T-helper 1 cell (primary cell): ENCODE measurements around the gene ST6GALNAC3.
"Not testable (repeated sequence)": the region's sequence is repeated elsewhere in the genome, so short reads cannot be mapped to it uniquely, and the experiment has no call there.

ENCODE experiments used
- DNase-seq, 5 donors: peaks; one replicate each; pipeline ENCODE4 v3.0.0-alpha.2; 2012 to 2020
- total RNA-seq, 4 donors: gene quantifications; one replicate each; lab custom pipeline; 2026; lab: John Stamatoyannopoulos, UW

ST6GALNAC3 gene
- 0.24 to 2.1 (median 1.2) reads per million in 4 donors for total RNA-seq

GRCh38 chr1:76074321-76075187 is at the start of gene ST6GALNAC3:
ST6GALNAC3 (plus strand) TSS chr1:76074746.
- peak; percentile 49 to 77 (median 60) for DNase-seq

DNA sequence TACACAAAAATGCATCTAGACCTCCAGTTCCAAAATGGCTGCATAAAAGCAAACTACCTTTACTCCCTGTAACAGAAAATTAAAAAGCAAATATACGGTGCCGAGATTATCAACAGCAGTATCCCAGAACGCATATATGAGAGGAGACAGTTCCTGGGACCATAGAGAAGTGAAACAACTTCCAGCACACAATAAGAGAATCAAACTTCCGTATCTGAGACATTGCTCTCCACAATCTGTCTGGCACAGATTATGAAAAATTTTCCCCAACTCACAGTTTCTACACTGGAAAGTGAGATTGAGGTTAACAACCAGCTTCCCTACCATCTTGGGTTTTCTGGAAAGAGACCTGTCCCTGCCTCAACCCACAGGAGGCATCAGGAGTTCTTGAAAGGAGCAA is 47.2 kb upstream of the ST6GALNAC3 start:
- DNase-seq: no peak

- DNase-seq: no peak
Measured at GRCh38 chr1:76029331-76029730, 45.2 kb upstream of the ST6GALNAC3 start.

GRCh38 chr1:76031496-76031895 is 43.0 kb upstream of the ST6GALNAC3 start:
- no peak for DNase-seq

DNA sequence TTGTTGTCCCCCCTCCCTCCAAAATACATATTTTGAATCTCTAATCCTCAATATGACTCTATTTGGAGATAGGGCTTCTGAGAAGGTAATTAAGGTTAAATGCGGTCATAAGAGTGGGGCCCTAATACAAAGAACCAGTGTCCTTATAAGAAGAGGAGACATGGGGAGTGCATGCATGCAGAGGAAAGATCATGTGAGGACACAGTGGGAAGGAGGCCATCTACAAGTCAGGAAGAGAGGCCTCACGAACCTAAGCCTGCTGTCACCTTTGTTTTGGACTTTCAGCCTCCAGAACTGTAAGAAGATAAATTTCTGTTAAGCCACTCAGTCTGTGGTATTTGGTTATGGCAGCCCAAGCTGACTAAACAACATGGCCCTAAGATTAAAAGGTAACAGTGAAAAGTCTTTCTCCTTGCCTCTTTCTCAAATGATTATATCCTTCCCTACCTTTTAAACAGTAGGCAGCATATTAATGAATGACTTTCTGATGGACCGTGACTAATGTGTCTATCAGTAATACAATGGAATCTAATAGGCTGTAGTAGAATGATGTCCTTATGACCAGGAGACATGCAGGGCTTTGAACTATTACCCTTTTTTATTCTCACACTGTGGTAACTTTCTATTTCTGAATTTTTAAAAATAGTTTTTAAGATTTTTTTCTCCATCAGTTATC is 40.6 kb upstream of the ST6GALNAC3 start:
- DNase-seq: no peak

GRCh38 chr1:76035053-76035452 is 39.5 kb upstream of the ST6GALNAC3 start:
- DNase-seq: no peak

GRCh38 chr1:76037324-76037723 is 37.2 kb upstream of the ST6GALNAC3 start:
- no peak for DNase-seq

DNA sequence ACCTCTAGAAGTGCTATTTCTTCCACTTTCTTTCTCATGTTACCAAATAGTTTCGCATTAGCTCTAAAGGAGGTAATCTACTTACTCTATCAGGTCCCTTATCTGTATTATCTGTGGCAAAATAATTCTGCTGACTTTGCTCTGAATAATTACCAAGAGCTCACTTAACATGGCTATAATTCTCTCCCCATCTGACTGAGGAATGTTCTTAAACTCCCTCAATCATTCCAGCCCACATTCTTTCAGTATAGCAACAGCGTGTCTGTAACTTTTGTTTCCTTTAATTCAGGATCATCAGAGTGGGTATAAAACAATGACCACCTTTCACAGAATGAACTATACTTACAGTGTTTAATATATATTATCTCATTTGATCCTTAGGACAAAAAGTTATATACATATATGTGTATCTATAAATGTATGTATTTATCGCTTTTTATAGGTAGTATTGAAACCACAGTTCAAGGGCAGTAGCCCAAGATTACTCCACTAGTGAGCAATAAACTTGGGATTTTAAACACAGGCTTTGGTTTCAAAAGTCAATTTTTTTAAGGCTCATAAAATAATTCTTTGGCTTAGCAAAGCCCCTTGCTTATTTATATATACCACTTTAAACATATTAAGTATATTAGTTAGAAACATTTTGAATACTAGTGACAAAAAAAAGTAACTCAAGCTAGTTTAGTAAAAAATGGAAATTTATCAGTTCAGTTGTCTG is 36.1 kb upstream of the ST6GALNAC3 start:
- no peak for DNase-seq

DNA sequence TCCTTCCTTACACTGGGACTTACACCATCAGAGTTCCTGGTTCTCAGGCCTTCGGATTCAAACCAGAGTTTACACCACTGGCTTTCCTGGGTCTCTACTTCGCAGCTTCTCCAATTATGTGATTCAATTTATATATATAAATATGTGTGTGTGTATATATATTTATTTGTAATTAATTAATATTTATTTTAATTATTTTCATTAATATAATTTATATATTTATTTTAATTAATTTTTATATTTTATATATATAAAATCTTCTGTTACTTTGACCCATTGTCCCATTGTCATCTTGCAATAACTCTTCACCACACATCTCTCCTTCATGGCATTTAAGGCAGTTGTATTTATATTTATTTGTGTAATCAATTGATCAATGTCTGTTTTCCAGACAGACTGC is 28.4 kb upstream of the ST6GALNAC3 start:
- no peak for DNase-seq

GRCh38 chr1:76048219-76048618 is 26.3 kb upstream of the ST6GALNAC3 start:
- no peak for DNase-seq

GRCh38 chr1:76048926-76049325 is 25.6 kb upstream of the ST6GALNAC3 start:
- DNase-seq: no peak

GRCh38 chr1:76049498-76049897 is 25.0 kb upstream of the ST6GALNAC3 start:
- DNase-seq: no peak

DNA sequence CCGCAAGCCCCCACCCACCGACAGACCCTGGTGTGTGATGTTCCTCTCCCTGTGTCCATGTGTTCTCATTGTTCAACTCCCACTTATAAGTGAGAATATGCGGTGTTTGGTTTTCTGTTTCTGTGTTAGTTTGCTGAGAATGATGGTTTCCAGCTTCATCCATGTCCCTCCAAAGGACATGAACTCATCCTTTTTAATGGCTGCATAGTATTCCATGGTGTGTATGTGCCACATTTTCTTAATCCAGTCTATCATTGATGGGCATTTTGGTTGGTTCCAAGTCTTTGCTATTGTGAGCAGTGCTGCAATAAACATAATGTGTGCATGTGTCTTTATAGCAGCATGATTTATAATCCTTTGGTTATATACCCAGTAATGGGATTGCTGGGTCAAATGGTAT is 24.5 kb upstream of the ST6GALNAC3 start:
- not testable (repeated sequence) for DNase-seq

GRCh38 chr1:76053021-76053420 is 21.5 kb upstream of the ST6GALNAC3 start:
- peak in 1 of 5 donors; percentile 30 for DNase-seq

GRCh38 chr1:76054359-76054758 is 20.2 kb upstream of the ST6GALNAC3 start:
- DNase-seq: no peak

DNA sequence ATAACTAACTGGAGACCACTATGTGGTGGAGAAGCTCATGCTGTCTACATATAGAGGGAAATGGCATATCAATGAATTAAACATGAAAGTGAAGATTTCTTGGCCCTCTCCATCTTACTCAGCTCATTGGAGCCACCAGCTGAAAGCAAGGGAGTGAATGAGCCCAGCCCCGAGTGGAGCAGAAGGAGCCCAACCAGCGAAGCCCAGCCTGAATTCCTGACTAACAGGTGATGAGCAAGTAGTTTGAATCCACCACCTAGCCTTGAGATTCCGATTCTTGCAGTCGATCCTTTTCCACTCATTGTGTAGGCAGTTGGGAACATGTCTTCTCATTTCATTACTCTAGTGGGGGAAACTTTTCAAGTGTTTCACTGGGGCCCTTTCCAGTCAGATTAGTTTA is 18.6 kb upstream of the ST6GALNAC3 start:
- no peak for DNase-seq

DNA sequence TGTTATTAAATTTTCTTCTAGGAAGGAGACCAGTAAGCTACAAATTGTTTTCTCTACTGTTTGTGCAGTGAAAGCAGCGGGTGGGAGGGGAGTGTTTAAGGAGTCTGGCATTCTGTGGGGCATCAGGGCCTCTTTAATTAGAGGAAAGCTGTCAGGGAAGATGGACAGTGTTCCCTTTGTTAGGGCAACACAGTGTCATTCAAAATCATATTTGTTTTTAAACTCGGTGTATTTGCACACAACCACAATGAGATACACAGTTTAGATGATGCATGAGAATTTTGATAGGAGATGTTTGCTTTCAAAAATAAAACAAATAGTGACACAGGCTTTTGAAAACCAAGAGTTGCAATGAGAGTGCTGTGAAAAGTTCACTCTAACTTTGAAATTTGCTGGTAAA is 15.1 kb upstream of the ST6GALNAC3 start:
- DNase-seq: no peak

DNA sequence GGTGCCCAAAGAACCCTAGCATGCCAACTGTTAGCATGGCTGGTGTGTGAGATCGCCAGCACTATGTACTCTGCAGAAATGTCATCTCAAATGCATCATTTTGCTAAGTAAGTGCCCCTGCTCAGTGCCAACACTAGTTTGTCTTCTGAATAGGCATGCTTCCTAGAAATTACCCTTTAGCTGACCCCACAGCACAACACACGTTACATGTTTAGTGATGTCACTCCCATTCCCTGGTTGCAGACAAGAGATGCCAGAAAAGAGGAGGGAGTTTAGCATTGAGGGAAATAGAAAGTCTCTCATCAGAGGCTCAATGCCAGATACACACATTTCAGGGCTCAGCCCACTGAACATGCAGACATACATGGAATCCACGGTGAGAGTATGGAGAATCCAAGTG is 9.3 kb upstream of the ST6GALNAC3 start:
- DNase-seq: no peak

- no peak for DNase-seq
Measured at GRCh38 chr1:76066394-76066793, 8.2 kb upstream of the ST6GALNAC3 start.

DNA sequence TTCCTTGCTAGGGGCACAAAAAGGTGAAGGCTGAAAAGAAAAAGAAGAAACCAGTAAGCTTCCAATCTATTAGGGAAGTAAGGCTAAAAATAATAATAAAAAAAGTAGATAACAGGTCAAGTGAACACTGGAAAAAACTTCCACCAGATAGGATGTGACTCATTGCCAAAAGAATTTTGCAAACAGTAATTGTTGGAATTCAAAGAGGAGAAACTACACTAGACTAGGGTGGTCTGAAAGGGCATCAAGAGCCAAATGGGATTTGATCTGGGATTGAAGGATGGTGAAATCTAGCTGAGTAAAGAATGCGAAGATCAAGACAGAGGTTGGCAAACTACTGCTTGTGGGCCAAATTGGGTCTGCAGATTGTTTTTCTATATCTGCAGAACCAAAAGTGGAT is 6.0 kb upstream of the ST6GALNAC3 start:
- DNase-seq: no peak

DNA sequence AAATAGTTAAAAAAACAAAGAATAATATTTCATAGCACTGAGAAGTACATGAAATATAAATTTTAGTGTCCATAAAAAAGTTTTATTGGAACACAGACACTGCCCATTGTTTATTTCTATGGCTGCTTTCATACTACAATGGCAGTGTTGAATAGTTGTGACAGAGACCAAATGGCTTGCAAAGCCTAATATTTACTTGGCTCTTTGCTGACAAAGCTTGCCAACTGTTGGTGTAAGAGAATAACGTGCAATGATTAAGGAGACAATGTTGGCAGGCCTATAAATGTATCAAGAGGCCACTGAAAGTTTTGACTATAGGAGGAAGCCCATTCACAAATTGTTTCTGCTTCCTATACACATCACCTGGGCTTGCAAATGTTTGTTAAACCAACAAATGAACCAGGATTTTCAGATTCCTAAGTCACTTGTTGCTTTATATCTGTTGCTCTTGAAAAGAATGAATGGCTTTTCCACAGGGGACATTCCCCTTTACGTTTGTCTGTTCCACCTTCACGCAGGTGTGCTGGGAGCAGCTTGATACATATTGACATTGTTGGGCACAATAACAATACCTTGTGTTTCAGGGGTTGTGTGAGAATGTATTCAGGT is 5.5 kb upstream of the ST6GALNAC3 start:
- no peak for DNase-seq

- DNase-seq: no peak
Measured at GRCh38 chr1:76070538-76070937, 4.0 kb upstream of the ST6GALNAC3 start.

DNA sequence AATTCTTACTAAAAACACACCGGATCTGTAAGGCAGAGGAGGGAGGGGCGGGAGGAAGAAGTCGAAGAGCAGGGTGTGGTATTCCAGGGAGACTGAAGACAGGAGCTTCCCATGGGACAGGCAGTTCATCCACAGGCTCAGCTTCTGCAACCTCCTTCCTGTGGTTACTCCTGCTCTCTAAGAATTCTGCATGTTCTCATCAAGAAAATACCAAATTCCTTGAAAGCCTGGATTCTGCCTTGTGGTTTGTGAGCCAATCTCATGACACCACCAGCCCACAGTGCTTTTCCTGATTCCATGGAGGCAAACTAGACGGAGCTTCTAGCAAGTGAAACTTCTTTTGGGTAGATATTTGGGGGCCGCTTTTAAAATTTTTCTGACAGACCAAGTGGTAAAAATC is 1.1 kb upstream of the ST6GALNAC3 start:
- DNase-seq: no peak
